Mesothelial cell of epicardium (in vitro differentiated cells): ENCODE data around the gene BIN1. TPM values are rescaled to one million over a fixed set of nuclear protein-coding genes. Genes with fewer than 3 reads are reported as not detected.

ENCODE experiments used
- DNase-seq, 2 experiments: peaks; one replicate each; pipeline ENCODE4 v3.0.0; 2021; ENCODE audit warnings: low spot score in 2 of 2; ENCODE audit not compliant: unreplicated experiment in 2 of 2
- H3K27ac Mint-ChIP-seq: 2 replicates; pipeline ENCODE4 v1.8.0; 2021; ENCODE audit warnings: mixed read lengths
- H3K27me3 Mint-ChIP-seq: 2 replicates; pipeline ENCODE4 v1.8.0; 2021; ENCODE audit warnings: low read depth, mixed read lengths
- H3K36me3 Mint-ChIP-seq: 2 replicates; pipeline ENCODE4 v1.8.0; 2021; ENCODE audit warnings: mixed read lengths
- H3K4me1 Mint-ChIP-seq: 2 replicates; pipeline ENCODE4 v1.8.0; 2021; ENCODE audit warnings: mixed read lengths
- H3K4me3 Mint-ChIP-seq: 2 replicates; pipeline ENCODE4 v1.8.0; 2021; ENCODE audit warnings: mild to moderate bottlenecking, moderate library complexity, mixed read lengths
- H3K9me3 Mint-ChIP-seq: 2 replicates; pipeline ENCODE4 v1.8.0; 2021; ENCODE audit warnings: mixed read lengths
- CTCF ChIP-seq: fragments of 200-600 bp; sonication (generic); IDR thresholded peaks from one replicate; pipeline ENCODE4 v1.5.0; 2021; ENCODE audit warnings: antibody characterized with exemption; ENCODE audit not compliant: unreplicated experiment
- total RNA-seq: library from RNA; stranded (reverse); gene quantifications from 3 replicates; pipeline ENCODE4 v1.2.1, GENCODE V29; 2021

Gene BIN1
- total RNA-seq, 1 donor from 2014 or later: 45.7 TPM

GRCh38 chr2:127137741-127138140, 30.8 kb upstream of the BIN1 start:
- no peak overlapping the region for H3K27ac Mint-ChIP-seq
- H3K27me3 Mint-ChIP-seq: no peaks in the 10 kb centered on the region
- no peak overlapping the region for H3K4me3 Mint-ChIP-seq
- peaks cover 11% of the 10 kb centered on the region for H3K9me3 Mint-ChIP-seq
- no peak for DNase-seq
- no peak for TF ChIP-seq CTCF
- peaks cover 2% of the 10 kb centered on the region for H3K36me3 Mint-ChIP-seq
- H3K4me1 Mint-ChIP-seq: peaks cover 6% of the 10 kb centered on the region

GRCh38 chr2:127137225-127137624, 30.3 kb upstream of the BIN1 start:
- Mint-ChIP-seq H3K4me1 (peaks cover 6% of the 10 kb centered on the region), H3K36me3 (peaks cover 2% of the 10 kb centered on the region), H3K4me3 (no peak overlapping the region), H3K27ac (no peak overlapping the region), H3K9me3 (peaks cover 11% of the 10 kb centered on the region), H3K27me3 (no peaks in the 10 kb centered on the region)
- no peak for DNase-seq
- no peak for TF ChIP-seq CTCF

DNA sequence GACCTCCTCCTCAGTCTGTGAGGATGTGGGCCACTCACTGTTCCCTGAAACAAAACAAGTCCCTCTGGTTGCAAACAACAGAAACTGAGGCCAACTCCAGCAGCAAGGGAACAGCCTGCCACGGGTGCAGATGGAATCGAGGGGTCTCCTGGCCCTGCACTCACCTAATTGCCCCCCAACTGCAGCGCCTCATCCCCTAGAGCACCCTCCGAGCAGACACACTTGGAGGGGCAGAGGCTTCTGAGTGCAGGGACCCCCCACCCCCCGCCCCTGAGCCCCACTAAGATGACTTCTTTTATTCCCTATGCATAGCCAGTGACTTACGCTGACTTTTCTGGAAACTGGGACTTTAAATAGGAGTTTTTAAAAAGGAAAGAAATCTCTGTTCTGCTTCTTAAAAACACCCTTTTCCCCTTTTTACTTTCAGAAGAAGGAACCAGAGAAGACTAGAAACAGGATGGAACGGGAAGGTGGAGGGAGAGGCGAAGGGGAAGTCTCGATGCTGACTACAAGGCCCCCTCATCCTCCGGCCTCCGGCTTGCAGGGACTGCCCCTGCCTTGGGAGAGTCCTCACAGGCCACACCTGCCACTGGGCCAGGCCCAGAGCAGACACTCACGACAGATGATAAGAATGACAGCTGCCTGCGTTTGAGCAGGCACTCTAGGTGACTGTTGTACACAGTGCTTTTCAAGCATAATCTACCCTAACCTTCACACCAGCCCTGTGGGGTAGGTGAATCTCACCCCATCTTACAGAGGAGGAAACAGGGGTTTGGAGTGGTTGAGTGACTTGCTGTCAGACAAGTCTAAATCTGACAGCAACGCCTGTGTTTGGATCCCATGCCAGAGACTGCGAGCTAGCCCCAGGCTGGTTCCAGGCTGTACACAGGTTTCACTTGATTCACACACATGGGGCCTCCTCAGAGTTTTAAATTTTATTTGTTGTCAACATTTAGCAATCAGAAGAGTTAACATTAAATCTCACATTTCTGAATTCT, 28.2 kb upstream of the BIN1 start:
- Mint-ChIP-seq H3K36me3 (peaks cover 2% of the 10 kb centered on the region), H3K9me3 (peaks cover 11% of the 10 kb centered on the region), H3K27ac (no peak overlapping the region), H3K27me3 (no peaks in the 10 kb centered on the region), H3K4me1 (peaks cover 6% of the 10 kb centered on the region), H3K4me3 (no peak overlapping the region)
- TF ChIP-seq CTCF: no peak
- DNase-seq: no peak

GRCh38 chr2:127134235-127134634, 27.3 kb upstream of the BIN1 start:
- H3K27me3 Mint-ChIP-seq: no peaks in the 10 kb centered on the region
- peaks cover 6% of the 10 kb centered on the region for H3K4me1 Mint-ChIP-seq
- no peak for DNase-seq
- no peak overlapping the region for H3K27ac Mint-ChIP-seq
- H3K4me3 Mint-ChIP-seq: no peak overlapping the region
- no peak for TF ChIP-seq CTCF
- no peaks in the 10 kb centered on the region for H3K36me3 Mint-ChIP-seq
- peaks cover 5% of the 10 kb centered on the region for H3K9me3 Mint-ChIP-seq

DNA sequence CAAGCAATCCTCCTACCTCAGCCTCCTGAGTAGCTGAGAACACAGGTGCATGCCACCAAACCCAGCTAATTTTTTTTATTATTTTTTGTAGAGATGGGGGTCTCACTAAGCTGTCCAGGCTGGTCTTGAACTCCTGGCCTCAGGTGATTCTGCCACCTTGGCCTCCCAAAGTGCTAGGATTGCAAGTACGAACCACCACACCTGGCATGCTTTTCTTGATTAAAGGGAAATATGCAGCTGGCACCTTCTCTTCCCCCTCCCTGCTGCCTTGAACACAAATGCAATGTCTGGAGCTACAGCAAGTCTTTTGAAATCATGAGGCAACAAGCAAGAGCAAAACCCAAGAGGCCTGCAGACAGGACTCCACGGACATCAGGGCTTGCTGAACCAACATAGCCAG, 26.8 kb upstream of the BIN1 start:
- H3K4me1 Mint-ChIP-seq: peaks cover 6% of the 10 kb centered on the region
- DNase-seq: no peak
- H3K36me3 Mint-ChIP-seq: no peaks in the 10 kb centered on the region
- no peak overlapping the region for H3K4me3 Mint-ChIP-seq
- H3K27ac Mint-ChIP-seq: no peak overlapping the region
- H3K27me3 Mint-ChIP-seq: no peaks in the 10 kb centered on the region
- H3K9me3 Mint-ChIP-seq: peaks cover under 1% of the 10 kb centered on the region
- TF ChIP-seq CTCF: no peak
